Inflammatory macrophage treated with lipopolysaccharide for 4 hours (primary cell): ENCODE results near the gene CADM1.

ENCODE experiments used
- DNase-seq: peaks from one replicate; pipeline ENCODE4 v3.0.0-alpha.2; 2020

The CADM1 gene

DNA sequence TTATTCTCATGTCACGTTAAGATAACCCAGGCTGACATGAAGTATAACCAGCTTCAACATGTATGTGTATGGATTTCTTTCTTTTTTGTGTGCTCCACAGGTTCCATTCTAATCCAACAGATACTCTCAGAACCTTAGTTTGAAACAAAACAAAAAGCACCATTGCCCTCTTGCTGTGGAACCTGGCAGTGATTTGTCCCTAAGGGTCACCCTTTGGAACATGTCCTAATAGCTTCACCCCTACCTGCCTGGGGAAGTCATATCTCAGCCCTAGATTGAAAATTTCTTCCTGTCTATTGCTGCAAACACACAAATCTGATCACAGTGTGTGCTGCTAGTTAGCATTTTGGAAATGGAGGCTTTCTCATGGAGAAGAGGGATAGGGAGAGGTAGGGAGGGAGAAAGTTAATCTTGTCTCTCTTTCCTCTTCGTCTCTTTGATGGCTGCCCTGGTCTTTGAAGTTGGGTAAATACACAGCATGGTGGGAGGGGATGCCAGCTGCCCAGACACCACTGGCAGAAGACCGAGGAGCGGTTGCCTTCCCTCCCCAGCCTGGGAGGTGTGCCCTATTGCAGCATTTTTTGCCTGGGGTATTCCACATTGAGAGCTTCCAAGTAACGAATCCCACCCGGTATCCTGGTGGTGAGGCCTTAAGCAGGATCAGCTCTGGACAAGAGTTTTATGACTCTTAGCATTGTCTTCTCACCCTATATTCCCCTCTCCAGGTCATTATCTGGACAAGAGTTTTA is 11.6 kb upstream of the CADM1 start:
- DNase-seq: no peak

DNA sequence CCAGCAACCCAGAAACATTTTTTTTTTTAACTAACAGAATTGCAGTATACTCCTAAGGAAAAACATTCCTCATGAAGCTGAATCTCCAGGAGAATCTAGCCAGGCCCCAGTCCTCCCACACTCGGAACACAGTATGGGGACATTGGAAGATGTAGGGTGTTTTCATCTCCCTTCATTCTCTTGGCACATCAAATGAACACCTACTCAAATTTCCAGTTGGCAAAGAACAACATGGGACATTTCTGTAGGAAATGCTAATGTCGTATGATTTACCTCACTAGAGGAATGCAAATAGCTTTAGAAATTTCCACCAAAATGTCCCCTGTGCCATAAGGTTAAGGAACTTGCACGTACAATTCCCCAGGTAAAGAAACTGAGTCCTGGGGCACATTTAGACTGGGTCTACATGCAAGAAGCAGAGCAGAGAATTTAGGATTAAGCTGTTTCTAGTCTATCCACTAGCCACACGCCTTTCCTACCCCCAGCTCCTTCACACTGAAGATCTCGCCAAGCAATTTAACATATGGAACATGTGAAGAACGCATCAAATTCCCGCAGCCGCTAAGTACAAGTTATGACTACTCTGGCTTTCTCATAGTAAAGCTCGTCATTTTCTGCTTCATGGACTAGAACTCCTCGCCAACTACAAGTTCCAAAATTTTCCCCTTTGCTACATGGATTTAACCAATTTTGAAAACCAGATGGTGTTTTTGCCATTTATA is 2.9 kb upstream of the CADM1 start:
- no peak for DNase-seq

DNA sequence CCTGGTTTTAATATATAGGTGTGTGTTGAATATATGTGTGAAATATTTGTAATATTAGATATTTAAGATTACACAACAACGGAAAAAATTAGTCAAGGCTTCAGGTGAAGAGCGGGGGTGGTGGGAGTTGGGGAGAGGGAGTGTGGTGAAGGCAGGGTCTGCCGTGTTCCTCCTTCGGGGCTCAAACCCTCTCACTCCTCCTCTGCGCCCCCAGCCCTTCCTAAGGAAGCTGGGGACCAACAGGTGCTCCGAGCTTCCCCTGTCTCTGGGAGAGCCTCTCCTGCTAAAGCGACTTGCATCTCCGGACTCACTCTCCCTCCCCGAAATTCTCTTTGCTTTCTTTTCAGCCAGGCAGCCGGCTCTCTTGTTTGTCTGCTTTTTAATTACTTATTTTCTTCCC is 960 bp upstream of the CADM1 start:
- no peak for DNase-seq

DNA sequence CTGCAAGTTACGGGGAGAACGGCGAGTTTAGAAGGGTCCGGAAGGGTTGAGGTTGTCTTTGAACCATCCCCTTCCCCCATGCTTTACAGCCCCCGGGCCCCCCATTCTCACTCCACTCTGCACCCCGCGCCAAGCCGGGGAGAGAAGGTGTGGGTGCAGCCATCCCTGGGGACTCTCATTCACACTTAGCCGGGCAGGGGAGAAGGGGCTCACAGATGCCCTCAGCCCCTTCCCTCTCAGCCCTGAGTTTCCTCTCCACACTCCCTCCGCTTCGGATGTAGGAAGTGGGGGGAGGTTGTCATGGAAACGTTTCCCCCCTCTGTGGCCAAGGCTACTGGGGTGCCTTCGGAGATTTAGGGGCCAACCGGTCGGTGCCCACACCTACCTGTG is 334 bp downstream of the CADM1 start:
- no peak for DNase-seq

DNA sequence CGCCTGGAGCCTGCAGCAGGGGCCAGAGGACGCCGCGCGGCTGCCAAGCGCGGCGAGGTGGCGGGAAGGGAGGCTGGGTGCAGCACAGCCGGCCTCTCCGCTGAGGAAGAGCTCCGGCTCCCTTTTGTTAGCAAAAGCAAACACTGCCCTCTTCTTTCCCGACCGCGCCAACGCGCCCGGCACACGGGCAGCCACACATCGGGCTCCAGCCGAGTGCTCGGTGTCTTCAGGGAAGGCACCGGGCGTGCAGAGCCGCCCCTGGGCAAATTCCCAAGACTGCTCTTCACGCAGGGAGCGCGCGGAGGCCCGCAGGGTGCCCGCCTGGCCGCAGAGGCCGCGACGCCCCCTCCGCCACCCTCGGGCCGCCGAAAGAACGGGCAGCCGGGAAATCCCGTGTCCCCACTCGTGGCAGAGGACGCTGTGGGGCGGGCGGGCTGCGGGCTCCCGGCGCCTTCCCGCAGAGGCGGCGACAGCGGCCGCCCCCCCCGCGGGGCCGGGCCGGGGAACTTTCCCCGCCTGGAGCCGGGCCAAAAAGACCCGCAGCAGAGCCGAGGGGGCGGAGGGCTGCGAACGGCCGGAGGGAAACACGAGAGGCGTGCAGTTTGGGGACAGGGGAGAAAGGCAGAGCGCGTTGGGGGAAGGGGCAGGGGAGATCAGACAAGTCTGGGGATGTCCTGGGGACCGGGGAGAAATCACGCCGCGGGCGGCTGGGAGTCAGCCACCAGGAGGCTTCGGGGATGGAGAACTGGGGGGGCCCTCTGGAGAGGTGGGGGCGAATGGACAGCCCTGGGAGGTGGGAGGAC is 931 bp downstream of the CADM1 start:
- peak; percentile 12 for DNase-seq

DNA sequence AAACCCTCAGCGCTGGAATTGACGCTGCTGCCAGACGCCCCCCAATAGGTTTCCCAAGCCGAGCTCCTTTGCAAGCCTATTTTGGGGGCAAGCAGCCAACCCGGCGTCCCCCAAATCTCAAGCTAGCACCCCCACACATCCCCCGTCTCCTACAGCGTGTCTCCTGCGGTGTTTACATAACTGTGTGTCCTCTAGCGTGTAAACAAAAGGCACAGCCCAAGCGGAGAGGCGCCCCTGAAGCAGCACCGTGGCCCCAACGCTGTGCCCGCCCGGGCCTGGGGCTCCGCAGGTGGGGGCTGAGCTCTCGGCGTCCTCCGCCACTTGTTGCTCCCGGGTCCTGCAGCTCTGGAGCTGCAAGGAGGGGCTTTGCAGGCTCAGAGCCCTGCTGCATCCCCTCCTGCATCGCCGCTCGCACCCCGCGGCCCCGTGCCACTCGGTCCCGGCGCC is 1.6 kb downstream of the CADM1 start:
- DNase-seq: no peak

DNA sequence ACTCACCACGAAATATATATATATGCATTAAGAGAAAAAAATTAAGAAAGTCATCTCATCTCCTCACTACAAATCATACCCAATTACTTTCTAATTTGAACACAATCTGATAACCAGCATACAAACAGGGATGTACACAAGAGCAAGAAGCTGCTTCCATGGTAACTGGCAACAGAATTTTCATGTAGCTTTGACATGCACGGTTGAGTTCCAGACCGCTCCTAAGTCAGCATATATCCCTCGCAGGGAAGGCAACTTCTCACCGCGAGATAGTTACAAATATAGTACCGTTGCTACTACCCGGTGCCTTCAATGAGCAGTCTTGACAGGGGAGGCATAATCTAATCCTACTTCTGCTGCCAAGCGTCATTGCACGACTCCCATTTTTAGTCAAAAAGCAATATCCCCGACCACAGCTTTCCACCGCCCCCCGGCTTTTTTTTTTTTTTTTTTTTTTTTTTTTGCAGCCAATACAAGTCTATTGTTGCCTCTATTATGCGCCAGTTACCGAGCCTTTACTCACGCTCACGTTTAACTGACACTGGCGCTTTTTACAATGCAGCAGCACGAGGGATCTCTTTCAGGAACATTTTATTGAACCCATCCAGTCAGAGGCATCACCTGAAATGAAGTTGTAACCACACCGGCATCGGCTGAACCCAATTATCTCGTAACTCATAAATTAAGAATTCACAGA is 2.2 kb downstream of the CADM1 start:
- DNase-seq: no peak

DNA sequence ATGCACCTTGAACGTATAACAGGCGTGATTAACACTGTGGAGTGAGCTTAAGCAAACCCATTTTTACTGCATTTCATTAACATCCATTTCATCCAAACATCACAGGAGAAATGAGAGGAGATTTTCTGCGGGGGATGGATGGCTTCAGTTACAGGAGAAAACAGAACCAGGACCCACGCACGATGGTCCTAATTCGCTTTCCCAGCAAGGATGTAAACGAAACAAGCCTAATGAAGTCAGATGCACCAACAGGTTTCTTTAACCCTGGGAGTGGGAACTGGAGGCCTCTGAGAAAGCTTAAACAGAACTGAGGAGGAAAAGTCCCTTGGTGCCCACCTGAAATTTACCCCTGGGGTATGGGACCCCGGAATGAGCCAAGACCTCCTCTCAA is 2.7 kb downstream of the CADM1 start:
- no peak for DNase-seq

DNA sequence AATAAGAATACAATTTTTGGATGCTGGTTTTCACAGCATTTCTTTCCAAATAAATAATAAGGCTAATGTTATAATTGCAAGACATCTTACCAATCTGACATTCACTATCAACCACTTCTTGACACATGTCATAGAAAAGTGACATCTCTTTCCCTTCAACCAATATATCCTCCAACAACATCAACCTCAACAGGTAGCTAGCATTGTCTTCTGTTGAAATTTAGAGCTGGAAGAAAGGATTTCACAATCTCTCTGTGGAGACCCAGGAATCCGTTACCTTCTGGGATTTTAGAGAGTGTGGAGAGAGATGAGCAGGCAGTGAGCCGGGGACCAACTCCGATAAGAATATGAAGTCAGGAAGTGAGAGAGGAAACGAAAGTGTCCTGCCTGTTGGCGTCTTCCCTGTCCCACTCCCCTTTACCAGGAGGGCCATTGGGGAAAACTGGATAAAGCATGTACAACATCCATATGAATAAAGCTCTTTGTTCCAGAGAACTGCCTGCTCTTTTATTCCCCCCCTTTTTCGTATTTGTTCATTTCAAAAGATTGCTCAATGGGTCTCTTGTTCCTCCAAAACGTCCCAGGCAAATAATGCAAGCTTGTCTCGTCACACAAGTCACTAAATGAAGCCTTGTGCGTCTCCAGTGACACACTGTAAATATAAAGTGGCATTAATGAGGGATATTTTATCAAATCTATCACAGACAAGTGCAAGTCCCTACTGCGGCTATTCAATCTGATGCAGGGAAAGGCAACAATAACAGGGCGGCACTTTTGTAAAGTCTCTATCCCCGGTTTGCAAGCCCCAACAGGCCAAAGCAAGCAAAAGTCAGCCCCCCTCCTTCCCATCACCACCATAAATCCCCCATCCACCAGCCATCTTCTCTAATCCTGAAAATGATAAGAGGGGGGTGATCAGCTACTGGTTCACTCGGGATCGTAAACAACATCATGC is 3.4 kb downstream of the CADM1 start:
- peak; percentile 17 for DNase-seq

DNA sequence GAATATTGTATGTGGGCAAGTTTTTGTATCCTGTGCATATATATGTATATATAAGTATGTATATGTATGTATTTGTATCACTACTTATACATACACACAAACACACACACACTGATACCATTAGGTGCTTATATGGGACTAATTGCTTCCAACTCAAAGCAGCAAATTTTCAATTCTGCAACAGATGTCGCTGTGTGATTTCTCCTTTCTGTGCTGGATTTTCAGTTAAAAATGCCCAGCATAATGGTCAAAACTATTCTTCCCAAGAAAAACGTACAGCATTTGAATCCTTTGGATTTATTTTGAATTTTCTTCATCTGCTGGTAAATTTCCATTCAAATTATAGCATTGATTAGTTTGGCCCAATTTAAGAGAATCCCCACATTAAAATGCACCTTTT is 4.3 kb downstream of the CADM1 start:
- DNase-seq: no peak

DNA sequence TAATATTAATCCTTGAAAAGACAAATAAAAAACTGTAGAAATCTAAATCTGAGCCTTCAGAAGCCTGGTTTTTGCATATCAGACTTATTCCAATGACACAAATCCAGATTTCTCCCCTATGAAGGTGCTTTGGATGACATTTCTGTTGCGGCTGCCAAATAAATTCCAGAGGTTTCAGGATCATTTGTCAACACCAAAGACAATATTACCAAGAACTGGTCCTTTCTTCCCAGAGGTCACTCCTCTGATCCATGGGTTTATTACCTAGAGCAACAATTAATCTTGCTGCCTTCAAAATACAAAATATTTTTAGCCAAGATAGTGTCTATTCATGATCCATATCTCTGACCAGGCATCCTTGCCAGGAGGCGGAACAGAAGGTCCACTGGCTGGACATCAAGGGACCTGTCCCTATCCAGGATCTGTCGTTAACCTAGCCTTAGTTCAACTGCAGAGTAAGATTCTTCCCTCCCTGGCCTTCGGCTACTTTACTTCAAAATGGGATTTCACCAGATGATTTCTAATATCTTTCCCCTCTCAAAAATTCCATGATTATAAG is 4.9 kb downstream of the CADM1 start:
- no peak for DNase-seq

DNA sequence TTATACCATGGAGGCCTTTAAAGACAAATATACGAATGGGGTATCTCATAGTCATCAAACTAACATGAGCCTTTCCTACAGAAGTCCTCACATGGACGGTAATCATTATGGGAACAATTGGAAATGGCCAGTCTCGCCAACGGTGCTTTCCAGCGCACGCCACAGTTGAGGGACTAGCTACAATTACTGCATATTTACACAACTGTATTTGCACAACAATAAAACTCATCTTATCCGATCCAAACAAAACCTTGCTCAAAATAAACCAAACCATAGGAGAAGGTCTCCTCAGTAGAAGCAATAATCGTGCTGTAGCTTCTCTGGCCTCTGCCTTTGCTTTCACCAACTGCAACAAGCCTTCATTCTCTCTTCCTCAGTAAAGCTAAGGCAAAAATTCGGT is 5.9 kb downstream of the CADM1 start:
- DNase-seq: no peak

DNA sequence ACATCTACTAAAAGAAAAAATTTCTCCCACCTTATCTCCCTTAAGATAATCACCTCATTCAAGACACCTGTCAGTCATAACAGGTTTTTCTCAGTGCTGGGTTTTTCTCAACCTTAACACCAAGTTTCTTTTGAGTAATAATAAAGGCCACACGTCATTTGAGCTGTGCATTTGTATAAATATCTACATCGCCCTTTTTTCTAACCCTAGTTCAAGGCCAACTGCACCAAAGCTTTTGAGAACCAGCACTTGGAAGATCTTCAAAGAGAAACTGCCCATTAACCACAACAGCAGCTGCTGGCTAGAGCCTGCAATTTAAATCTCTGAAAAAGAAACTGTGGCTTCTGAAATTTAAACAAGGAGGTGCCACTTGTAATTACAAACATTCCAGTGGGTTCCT is 6.9 kb downstream of the CADM1 start:
- no peak for DNase-seq

DNA sequence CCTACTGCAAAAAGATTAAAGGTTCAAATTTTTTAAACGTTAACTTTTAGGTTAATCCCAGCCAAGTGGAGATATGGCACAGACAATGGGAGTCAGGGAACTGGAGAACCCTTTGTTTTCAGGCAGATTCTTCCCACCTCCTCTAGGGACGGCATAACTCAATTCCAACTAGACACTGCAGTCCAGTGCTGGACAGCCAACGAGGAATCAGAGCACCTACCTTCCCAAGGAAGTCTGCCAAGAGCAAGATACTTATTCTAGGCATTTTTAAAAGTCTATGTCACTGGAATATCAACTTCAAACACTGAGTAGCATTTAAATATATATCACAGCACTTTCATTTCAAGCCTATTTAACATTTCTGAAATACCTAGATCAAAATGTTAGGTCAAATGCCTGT is 7.3 kb downstream of the CADM1 start:
- no peak for DNase-seq

DNA sequence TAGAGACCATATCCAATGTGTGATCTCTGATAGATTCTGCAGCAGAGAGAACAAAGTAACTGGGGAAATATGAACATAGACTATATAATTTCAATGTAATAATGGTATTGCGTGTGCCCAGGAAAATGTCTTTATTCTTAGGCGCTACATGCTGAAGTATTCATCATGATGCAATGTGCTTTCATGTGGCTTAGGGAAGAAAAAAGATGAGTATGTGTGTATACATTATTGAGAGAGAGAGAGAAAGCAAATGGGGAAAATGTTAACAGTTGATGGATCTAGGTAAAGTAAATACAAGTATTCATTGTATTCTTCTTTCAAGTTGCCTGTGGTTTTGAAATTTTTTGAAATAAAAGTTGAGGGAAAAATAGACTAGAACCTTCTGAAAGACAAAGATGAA is 10.3 kb downstream of the CADM1 start:
- no peak for DNase-seq

DNA sequence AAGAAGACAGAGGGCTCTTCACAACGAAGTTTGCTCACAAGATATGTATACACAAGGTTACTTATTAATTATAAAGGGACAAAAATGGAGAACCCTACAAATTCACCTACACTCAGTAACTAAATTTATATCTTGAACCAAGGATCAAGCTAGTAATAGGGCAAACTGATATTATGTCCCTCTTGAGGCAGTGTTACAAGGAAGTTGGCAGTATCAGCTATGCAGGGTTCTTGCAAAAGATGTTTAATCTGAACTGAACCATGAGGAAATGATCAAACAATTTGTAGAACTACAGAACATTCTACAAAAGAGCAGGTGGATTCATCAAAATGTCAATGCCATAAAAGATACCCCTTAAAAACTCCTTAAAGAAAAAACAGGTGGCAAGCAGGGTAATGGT is 10.7 kb downstream of the CADM1 start:
- no peak for DNase-seq

DNA sequence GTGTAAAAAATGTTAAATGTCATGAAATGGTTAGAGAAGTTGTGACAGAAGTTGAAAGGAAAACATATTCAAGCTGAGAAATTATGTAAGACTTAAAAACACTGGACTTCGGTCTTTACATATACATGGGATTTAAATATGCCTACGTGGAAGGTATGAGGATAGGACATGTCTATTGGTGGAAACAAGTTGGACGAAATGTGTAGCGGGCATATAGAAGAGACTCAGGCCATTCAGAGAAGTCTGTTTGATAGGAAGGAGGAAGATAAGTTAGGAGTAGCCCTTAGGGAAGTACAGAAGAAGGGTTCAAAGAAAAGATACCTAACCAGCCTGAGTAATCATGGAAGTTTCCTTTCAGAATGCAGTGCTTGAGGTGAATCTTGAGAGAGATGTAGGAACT is 14.7 kb downstream of the CADM1 start:
- DNase-seq: no peak

DNA sequence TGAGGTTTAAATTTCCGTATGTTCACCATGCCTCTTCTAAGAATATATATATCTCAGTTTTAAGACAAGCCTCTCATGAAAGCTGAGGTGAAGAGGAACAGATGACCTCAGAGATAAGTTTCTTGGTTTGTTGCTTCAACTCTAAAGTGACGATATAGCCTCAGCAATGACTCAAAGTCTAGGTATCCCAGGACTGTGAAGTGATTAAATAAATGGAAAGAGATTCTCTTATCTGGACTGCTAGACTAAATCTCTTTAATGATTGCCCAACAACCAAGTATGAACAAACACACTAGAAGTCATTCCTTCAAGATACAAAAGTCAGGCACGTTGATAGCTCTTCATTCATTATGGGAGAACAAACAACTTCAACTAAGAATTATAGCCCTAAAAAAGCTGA is 15.3 kb downstream of the CADM1 start:
- DNase-seq: no peak

DNA sequence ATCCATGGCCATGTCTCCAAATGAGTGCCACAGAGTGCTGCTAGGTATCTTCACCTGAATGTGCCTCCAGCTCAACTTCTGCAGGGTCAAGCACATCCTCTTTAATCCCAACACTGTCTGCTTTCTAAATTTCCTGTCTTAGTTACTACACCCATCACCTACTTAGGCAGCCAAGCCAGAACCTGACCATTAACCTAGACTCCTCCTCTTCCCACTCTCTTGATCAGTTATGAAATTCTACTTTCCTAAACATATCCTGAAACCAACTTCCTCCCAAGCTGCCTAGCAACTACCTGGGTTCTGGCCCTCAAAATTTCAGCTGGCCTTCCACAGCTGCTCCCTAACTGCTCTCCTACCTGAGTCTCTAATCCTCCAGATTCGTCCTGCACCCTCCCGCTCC is 22.7 kb downstream of the CADM1 start:
- DNase-seq: no peak

DNA sequence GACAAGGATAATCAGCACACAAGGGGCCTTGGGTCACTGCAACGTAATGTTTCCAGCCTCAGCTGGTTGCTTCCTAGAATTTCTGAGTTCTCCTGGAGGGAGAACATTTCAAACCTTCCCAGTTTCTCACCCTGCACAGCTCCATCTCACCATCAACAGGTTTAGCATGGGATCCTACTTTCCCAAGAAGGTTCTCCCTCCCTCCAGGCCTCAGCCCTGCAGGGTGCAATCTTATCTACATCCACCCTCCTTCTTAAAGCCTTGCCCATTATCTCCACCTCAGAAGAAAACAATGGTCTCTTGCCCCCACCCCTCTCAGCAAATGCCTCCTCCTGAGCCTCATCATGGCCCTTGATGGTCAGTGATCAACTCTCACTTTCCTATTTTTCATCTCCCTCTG is 23.6 kb downstream of the CADM1 start:
- no peak for DNase-seq

DNA sequence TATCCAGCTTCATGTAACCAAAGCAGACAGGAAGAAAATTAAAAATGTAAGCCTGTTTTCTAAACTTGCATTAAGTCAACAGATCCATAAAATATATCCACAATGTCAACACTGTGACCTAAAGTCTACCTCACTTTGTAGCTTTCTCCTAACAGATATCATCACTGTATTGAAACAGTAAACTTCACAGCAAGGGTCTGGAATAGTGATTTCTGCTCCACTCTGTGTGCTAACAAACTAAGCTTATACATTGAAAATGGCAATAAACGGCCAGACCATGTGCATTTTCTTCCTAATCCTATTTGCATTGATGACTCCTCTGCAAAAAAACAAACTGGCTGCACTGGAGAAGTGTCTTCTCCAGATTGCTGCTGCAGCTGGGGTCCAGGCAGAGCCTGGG is 26.8 kb downstream of the CADM1 start:
- no peak for DNase-seq
